Measurements from ENCODE around the gene GPR17.

Gene GPR17

GRCh38 chr2:127650785-127651380, 4.9 kb downstream of the GPR17 start:
- DNase-seq (ENCODE audit: low spot score in 2 of 2) (no peak), ATAC-seq (replicated peaks; ENCODE audit: extremely low read depth, poor library complexity, severe bottlenecking) (no peak)
- peaks cover 5% of the 10 kb centered on the region for H3K36me3 Mint-ChIP-seq (ENCODE audit: insufficient read depth)
- H3K9me3 Mint-ChIP-seq, result no peaks in the 10 kb centered on the region
- H3K4me3 Mint-ChIP-seq, result no peak overlapping the region
- peaks cover 15% of the 10 kb centered on the region for H3K27me3 Mint-ChIP-seq
- no peak overlapping the region for H3K27ac Mint-ChIP-seq (ENCODE audit: low read depth)
- H3K4me1 Mint-ChIP-seq, result peaks cover 5% of the 10 kb centered on the region

GRCh38 chr2:127651381-127651809, 5.4 kb downstream of the GPR17 start:
- no peak overlapping the region for H3K27ac Mint-ChIP-seq (ENCODE audit: low read depth)
- H3K4me3 Mint-ChIP-seq, result no peak overlapping the region
- H3K27me3 Mint-ChIP-seq, result peaks cover 15% of the 10 kb centered on the region
- peaks cover 5% of the 10 kb centered on the region for H3K4me1 Mint-ChIP-seq
- DNase-seq (ENCODE audit: low spot score in 2 of 2) (no peak), ATAC-seq (replicated peaks; ENCODE audit: extremely low read depth, poor library complexity, severe bottlenecking) (no peak)
- H3K9me3 Mint-ChIP-seq, result no peaks in the 10 kb centered on the region
- H3K36me3 Mint-ChIP-seq (ENCODE audit: insufficient read depth), result peaks cover 5% of the 10 kb centered on the region

- Mint-ChIP-seq H3K4me3 (no peak overlapping the region), H3K9me3 (no peaks in the 10 kb centered on the region), H3K4me1 (peaks cover 5% of the 10 kb centered on the region), H3K27me3 (peaks cover 15% of the 10 kb centered on the region), H3K27ac (ENCODE audit: low read depth) (no peak overlapping the region), H3K36me3 (ENCODE audit: insufficient read depth) (peaks cover 5% of the 10 kb centered on the region)
- ATAC-seq (replicated peaks; ENCODE audit: extremely low read depth, poor library complexity, severe bottlenecking), result no peak
- no peak for DNase-seq (ENCODE audit: low spot score in 2 of 2)
These were observed 6.1 kb downstream of the GPR17 start for GRCh38 chr2:127651971-127652550.

GRCh38 chr2:127652786-127653357, 6.9 kb downstream of the GPR17 start:
- no peak overlapping the region for H3K27ac Mint-ChIP-seq (ENCODE audit: low read depth)
- H3K9me3 Mint-ChIP-seq, result no peaks in the 10 kb centered on the region
- H3K27me3 Mint-ChIP-seq, result peaks cover 15% of the 10 kb centered on the region
- peaks cover 2% of the 10 kb centered on the region for H3K36me3 Mint-ChIP-seq (ENCODE audit: insufficient read depth)
- no peak overlapping the region for H3K4me3 Mint-ChIP-seq
- DNase-seq (ENCODE audit: low spot score in 2 of 2) (no peak), ATAC-seq (replicated peaks; ENCODE audit: extremely low read depth, poor library complexity, severe bottlenecking) (no peak)
- peaks cover 5% of the 10 kb centered on the region for H3K4me1 Mint-ChIP-seq

GRCh38 chr2:127653421-127654083, 7.6 kb downstream of the GPR17 start:
- no peak for ATAC-seq (replicated peaks; ENCODE audit: extremely low read depth, poor library complexity, severe bottlenecking)
- no peaks in the 10 kb centered on the region for H3K9me3 Mint-ChIP-seq
- no peak for DNase-seq (ENCODE audit: low spot score in 2 of 2)
- peaks cover 1% of the 10 kb centered on the region for H3K36me3 Mint-ChIP-seq (ENCODE audit: insufficient read depth)
- H3K4me1 Mint-ChIP-seq, result peaks cover 5% of the 10 kb centered on the region
- H3K4me3 Mint-ChIP-seq, result no peak overlapping the region
- no peak overlapping the region for H3K27ac Mint-ChIP-seq (ENCODE audit: low read depth)
- H3K27me3 Mint-ChIP-seq, result peaks cover 15% of the 10 kb centered on the region

GRCh38 chr2:127654084-127654837, 8.3 kb downstream of the GPR17 start:
- Mint-ChIP-seq H3K27ac (ENCODE audit: low read depth) (no peak overlapping the region), H3K4me3 (no peak overlapping the region), H3K27me3 (peaks cover 15% of the 10 kb centered on the region), H3K4me1 (peaks cover 5% of the 10 kb centered on the region), H3K36me3 (ENCODE audit: insufficient read depth) (peaks cover 1% of the 10 kb centered on the region), H3K9me3 (no peaks in the 10 kb centered on the region)
- no peak for ATAC-seq (replicated peaks; ENCODE audit: extremely low read depth, poor library complexity, severe bottlenecking)
- no peak for DNase-seq (ENCODE audit: low spot score in 2 of 2)

GRCh38 chr2:127654838-127655175, 8.9 kb downstream of the GPR17 start:
- DNase-seq (ENCODE audit: low spot score in 2 of 2), result no peak
- H3K36me3 Mint-ChIP-seq (ENCODE audit: insufficient read depth), result peaks cover 3% of the 10 kb centered on the region

GRCh38 chr2:127655209-127656073, 9.5 kb downstream of the GPR17 start:
- no peak for DNase-seq (ENCODE audit: low spot score in 2 of 2)
- H3K27ac Mint-ChIP-seq (ENCODE audit: low read depth), result no peak overlapping the region
- H3K4me3 Mint-ChIP-seq, result no peak overlapping the region

More at GRCh38 chr2:127654838-127655175, 8.9 kb downstream of the GPR17 start:
- H3K4me1 Mint-ChIP-seq, result peaks cover under 1% of the 10 kb centered on the region
- no peak overlapping the region for H3K4me3 Mint-ChIP-seq
- H3K27me3 Mint-ChIP-seq, result peaks cover 15% of the 10 kb centered on the region
- ATAC-seq (replicated peaks; ENCODE audit: extremely low read depth, poor library complexity, severe bottlenecking), result no peak
- no peaks in the 10 kb centered on the region for H3K9me3 Mint-ChIP-seq
- no peak overlapping the region for H3K27ac Mint-ChIP-seq (ENCODE audit: low read depth)

GRCh38 chr2:127656569-127657231, 10.7 kb downstream of the GPR17 start:
- H3K27ac Mint-ChIP-seq (ENCODE audit: low read depth), result no peak overlapping the region
- no peak for ATAC-seq (replicated peaks; ENCODE audit: extremely low read depth, poor library complexity, severe bottlenecking)
- H3K4me3 Mint-ChIP-seq, result no peak overlapping the region
- no peaks in the 10 kb centered on the region for H3K4me1 Mint-ChIP-seq
- no peak for DNase-seq (ENCODE audit: low spot score in 2 of 2)
- peaks cover 30% of the 10 kb centered on the region for H3K27me3 Mint-ChIP-seq
- H3K9me3 Mint-ChIP-seq, result no peaks in the 10 kb centered on the region
- H3K36me3 Mint-ChIP-seq (ENCODE audit: insufficient read depth), result peaks cover 3% of the 10 kb centered on the region

More at GRCh38 chr2:127655209-127656073, 9.5 kb downstream of the GPR17 start:
- peaks cover 3% of the 10 kb centered on the region for H3K36me3 Mint-ChIP-seq (ENCODE audit: insufficient read depth)
- peaks cover 17% of the 10 kb centered on the region for H3K27me3 Mint-ChIP-seq
- no peak for ATAC-seq (replicated peaks; ENCODE audit: extremely low read depth, poor library complexity, severe bottlenecking)
- H3K4me1 Mint-ChIP-seq, result no peaks in the 10 kb centered on the region
- H3K9me3 Mint-ChIP-seq, result no peaks in the 10 kb centered on the region

- ATAC-seq (replicated peaks; ENCODE audit: extremely low read depth, poor library complexity, severe bottlenecking) (no peak), DNase-seq (ENCODE audit: low spot score in 2 of 2) (no peak)
- H3K4me3 Mint-ChIP-seq, result no peak overlapping the region
- H3K9me3 Mint-ChIP-seq, result no peaks in the 10 kb centered on the region
- H3K4me1 Mint-ChIP-seq, result no peaks in the 10 kb centered on the region
- peaks cover 3% of the 10 kb centered on the region for H3K36me3 Mint-ChIP-seq (ENCODE audit: insufficient read depth)
- H3K27ac Mint-ChIP-seq (ENCODE audit: low read depth), result no peak overlapping the region
- peaks cover 35% of the 10 kb centered on the region for H3K27me3 Mint-ChIP-seq
These were observed 11.3 kb downstream of the GPR17 start for GRCh38 chr2:127657232-127657595.

- Mint-ChIP-seq H3K27me3 (peaks cover 34% of the 10 kb centered on the region), H3K9me3 (no peaks in the 10 kb centered on the region), H3K4me1 (no peaks in the 10 kb centered on the region), H3K36me3 (ENCODE audit: insufficient read depth) (peaks cover 2% of the 10 kb centered on the region), H3K27ac (ENCODE audit: low read depth) (no peak overlapping the region), H3K4me3 (no peak overlapping the region)
- no peak for DNase-seq (ENCODE audit: low spot score in 2 of 2)
- no peak for ATAC-seq (replicated peaks; ENCODE audit: extremely low read depth, poor library complexity, severe bottlenecking)
These were observed 12.2 kb downstream of the GPR17 start for GRCh38 chr2:127658146-127658545.
